Keratinocyte (primary cell): ENCODE results near the gene THOP1. TPM values are rescaled to one million over a fixed set of nuclear protein-coding genes. Genes with fewer than 3 reads are reported as not detected.
"Not testable (repeated sequence)": the region's sequence is repeated elsewhere in the genome, so short reads cannot be mapped to it uniquely, and the experiment has no call there.

Experiments used
- DNase-seq: peaks from one replicate; pipeline ENCODE4 v3.0.0-alpha.2; 2011; ENCODE audit warnings: low read depth, missing footprints, low spot score
- FAIRE-seq: peaks from 2 replicates; lab custom pipeline; 2011; peaks lifted over from hg19 to GRCh38; lab: Jason Lieb, UNC
- H2AFZ ChIP-seq: 2 replicates; pipeline ENCODE4 v1.6.0; 2012; ENCODE audit warnings: low read length, control low read depth, inconsistent platforms; ENCODE audit not compliant: control insufficient read depth
- H3K27ac ChIP-seq: 2 replicates; pipeline ENCODE4 v1.5.1; 2011; ENCODE audit warnings: low read length; ENCODE audit not compliant: control insufficient read depth, insufficient read depth
- H3K27me3 ChIP-seq: 3 replicates; pipeline ENCODE4 v1.6.0; 2011; ENCODE audit warnings: low read length; ENCODE audit not compliant: control insufficient read depth, insufficient read depth; ENCODE audit errors: extremely low read depth
- H3K36me3 ChIP-seq, 2 experiments: 2 replicates in 1 of 2; 3 replicates in 1 of 2; pipeline ENCODE4 v1.5.1; 2011; ENCODE audit warnings: low read length in 2 of 2, mild to moderate bottlenecking in 1 of 2; ENCODE audit not compliant: control insufficient read depth in 2 of 2, insufficient read depth in 2 of 2; ENCODE audit errors: extremely low read depth in 1 of 2
- H3K4me1 ChIP-seq: 3 replicates; pipeline ENCODE4 v1.5.1; 2011; ENCODE audit warnings: low read length; ENCODE audit not compliant: control insufficient read depth, insufficient read depth; ENCODE audit errors: extremely low read depth
- H3K4me2 ChIP-seq: 3 replicates; pipeline ENCODE4 v1.6.0; 2011; ENCODE audit warnings: low read depth, low read length; ENCODE audit not compliant: control insufficient read depth, insufficient read depth; ENCODE audit errors: extremely low read depth
- H3K4me3 ChIP-seq, 3 experiments: fragments of 200-600 bp in 1 of 3; sonication (generic) in 1 of 3; 2 replicates in 2 of 3; 3 replicates in 1 of 3; pipeline ENCODE4 v1.5.1; 2011 to 2016; ENCODE audit warnings: low read length in 3 of 3, mild to moderate bottlenecking in 3 of 3, control low read depth in 2 of 3, inconsistent platforms in 1 of 3, low read depth in 1 of 3, mixed read lengths in 1 of 3, mixed run types in 1 of 3, moderate library complexity in 1 of 3; ENCODE audit not compliant: control insufficient read depth in 2 of 3, insufficient read depth in 2 of 3; ENCODE audit errors: extremely low read depth in 1 of 3
- H3K79me2 ChIP-seq: 2 replicates; pipeline ENCODE4 v1.6.0; 2012; ENCODE audit warnings: low read length; ENCODE audit not compliant: control insufficient read depth, insufficient read depth
- H3K9ac ChIP-seq: 3 replicates; pipeline ENCODE4 v1.6.0; 2011; ENCODE audit warnings: low read length; ENCODE audit not compliant: control insufficient read depth, insufficient read depth; ENCODE audit errors: extremely low read depth
- H3K9me1 ChIP-seq: 3 replicates; pipeline ENCODE4 v1.6.0; 2011; ENCODE audit warnings: low read length; ENCODE audit not compliant: control insufficient read depth, insufficient read depth; ENCODE audit errors: extremely low read depth
- H3K9me3 ChIP-seq: 2 replicates; pipeline ENCODE4 v1.5.1; 2012; ENCODE audit warnings: low read depth, low read length; ENCODE audit not compliant: control insufficient read depth
- H4K20me1 ChIP-seq: 3 replicates; pipeline ENCODE4 v1.6.0; 2011; ENCODE audit warnings: low read length; ENCODE audit not compliant: control insufficient read depth, insufficient read depth; ENCODE audit errors: extremely low read depth
- CTCF ChIP-seq, 3 experiments: IDR thresholded peaks in 1 of 3; conservative IDR thresholded peaks in 1 of 3; optimal IDR thresholded peaks in 1 of 3; 2 replicates in 2 of 3; 3 replicates in 1 of 3; pipeline versions ENCODE3 to v1.5.1; 2011; ENCODE audit warnings: low read length in 3 of 3, mild to moderate bottlenecking in 3 of 3, moderate library complexity in 2 of 3, control low read depth in 1 of 3, inconsistent platforms in 1 of 3; ENCODE audit not compliant: insufficient read depth in 2 of 3; ENCODE audit errors: extremely low read depth in 1 of 3
- EZH2 ChIP-seq: IDR thresholded peaks from one replicate; pipeline ENCODE4 v1.6.1; 2012; ENCODE audit warnings: inconsistent platforms, mild to moderate bottlenecking, low read length, moderate library complexity
- dilution Hi-C: fragments of 300-500 bp; cut with MboI; formaldehyde crosslinking; loops from one replicate; pipeline ENCODE4 v1.7.0; 2020; ENCODE audit warnings: low sequenced_read_pairs; ENCODE audit not compliant: extremely low pct_ligation_motif_present
- polyA plus RNA-seq, 5 experiments: library from polyadenylated mRNA; depleted of rRNA in 3 of 5; stranded (reverse) in 3 of 5; stranded (forward) in 1 of 5; unstranded in 1 of 5; fragments of >200 nt; gene quantifications; 1 replicate in 1 of 5; 2 replicates in 3 of 5; 3 replicates in 1 of 5; pipeline versions ENCODE4 v1.2.1 to v1.2.3, GENCODE V29; 2011 to 2012; ENCODE audit warnings: missing spikeins in 2 of 5, low read depth in 1 of 5, low replicate concordance in 1 of 5

The THOP1 gene
- polyA plus RNA-seq, 1 donor (not counting 4 experiments of a cell fraction or from before 2014, with no cell fraction given), result 69.9 TPM

- no peak overlapping the region for H3K4me2 ChIP-seq
- no peaks in the 10 kb centered on the region for H3K27me3 ChIP-seq
- FAIRE-seq, result no peak
- peaks cover 40% of the 10 kb centered on the region for H3K79me2 ChIP-seq
- H3K9me1 ChIP-seq, result no peaks in the 10 kb centered on the region
- H3K27ac ChIP-seq, result no peak overlapping the region
- no peak overlapping the region for H3K4me3 ChIP-seq
- TF ChIP-seq EZH2 (no peak), CTCF (optimal IDR thresholded peaks at IDR 0.05 in 1 of 3, IDR thresholded peaks at IDR 0.05 in 1 of 3, conservative IDR thresholded peaks at IDR 0.05 in 1 of 3; ENCODE audit: extremely low read depth in 1 of 3, insufficient read depth in 2 of 3, low read length in 3 of 3) (no peak)
- H3K9ac ChIP-seq, result no peak overlapping the region
- H3K36me3 ChIP-seq, result peaks cover 18 to 37% of the 10 kb centered on the region in 2 experiments
- H2AFZ ChIP-seq, result no peak overlapping the region
- H4K20me1 ChIP-seq, result no peaks in the 10 kb centered on the region
- no peak for DNase-seq
- no peaks in the 10 kb centered on the region for H3K4me1 ChIP-seq
- dilution Hi-C loops, result no loop called here
- H3K9me3 ChIP-seq, result no peaks in the 10 kb centered on the region
Measured at GRCh38 chr19:2791876-2792275, 6.6 kb downstream of the THOP1 start.

DNA sequence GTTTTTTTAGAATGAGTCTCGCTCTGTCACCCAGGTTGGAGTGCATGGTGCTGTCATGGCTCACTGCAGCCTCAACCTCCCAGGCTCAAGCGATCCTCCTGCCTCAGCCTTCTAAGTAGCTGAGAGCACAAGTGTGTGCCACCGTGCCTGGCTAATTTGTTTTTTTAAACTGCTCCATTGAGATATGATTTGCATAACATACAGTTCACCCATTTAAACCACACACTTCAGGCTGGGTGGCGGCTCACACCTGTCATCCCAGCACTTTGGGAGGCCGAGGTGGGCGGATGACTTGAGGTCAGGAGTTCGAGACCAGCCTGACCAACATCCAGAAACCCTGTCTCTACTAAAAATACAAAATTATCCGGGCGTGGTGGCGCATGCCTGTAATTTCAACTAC lies 7.4 kb downstream of the THOP1 start:
- dilution Hi-C loops, result not testable (repeated sequence)
- H3K79me2 ChIP-seq, result peaks cover 33% of the 10 kb centered on the region

GRCh38 chr19:2793126-2793525 lies 7.8 kb downstream of the THOP1 start:
- H3K4me3 ChIP-seq, result no peak overlapping the region
- H3K9me3 ChIP-seq, result no peaks in the 10 kb centered on the region
- H2AFZ ChIP-seq, result no peak overlapping the region
- DNase-seq (no peak), FAIRE-seq (no peak)
- H3K9ac ChIP-seq, result no peak overlapping the region
- no peak for TF ChIP-seq CTCF (optimal IDR thresholded peaks at IDR 0.05 in 1 of 3, IDR thresholded peaks at IDR 0.05 in 1 of 3, conservative IDR thresholded peaks at IDR 0.05 in 1 of 3; ENCODE audit: extremely low read depth in 1 of 3, insufficient read depth in 2 of 3, low read length in 3 of 3)
- TF ChIP-seq EZH2, result no peak
- no peaks in the 10 kb centered on the region for H3K9me1 ChIP-seq
- H4K20me1 ChIP-seq, result no peaks in the 10 kb centered on the region
- peaks cover 26 to 37% of the 10 kb centered on the region in 2 experiments for H3K36me3 ChIP-seq
- H3K27me3 ChIP-seq, result no peaks in the 10 kb centered on the region
- no peak overlapping the region for H3K27ac ChIP-seq
- H3K4me2 ChIP-seq, result no peak overlapping the region
- dilution Hi-C loops, result no loop called here
- no peaks in the 10 kb centered on the region for H3K4me1 ChIP-seq
- peaks cover 28% of the 10 kb centered on the region for H3K79me2 ChIP-seq

More for the DNA sequence above, 7.4 kb downstream of the THOP1 start:
- H3K27ac ChIP-seq, DNase-seq, FAIRE-seq, H3K27me3 ChIP-seq, H2AFZ ChIP-seq, H3K4me2 ChIP-seq, H3K9me3 ChIP-seq, H3K9ac ChIP-seq, H4K20me1 ChIP-seq, H3K4me3 ChIP-seq, H3K4me1 ChIP-seq, H3K9me1 ChIP-seq: not testable (repeated sequence)
- H3K36me3 ChIP-seq, result peaks cover 24 to 37% of the 10 kb centered on the region in 2 experiments
